OCI-LY7 (cell line): ENCODE measurements around the gene SELENOI. TPM values are rescaled to one million over a fixed set of nuclear protein-coding genes. Genes with fewer than 3 reads are reported as not detected.

Experiments used
- BruUV-seq: library from RNA; stranded (reverse); fragments of 400-500 nt; replicated peaks from 2 replicates; lab custom pipeline; 2021; lab: Mats Ljungman, UMichigan
- CTCF ChIA-PET: fragments of 300-600 bp; sonication (Branson Sonifier 250); formaldehyde crosslinking; loops from one replicate; lab custom pipeline; 2022; ENCODE audit warnings: antibody characterized with exemption; ENCODE audit not compliant: unreplicated experiment; lab: Charles Lee
- POLR2A ChIA-PET: fragments of 300-600 bp; sonication (Branson Sonifier 250); formaldehyde crosslinking; loops from one replicate; lab custom pipeline; 2022; ENCODE audit warnings: antibody characterized with exemption; lab: Charles Lee
- DNase-seq: peaks from one replicate; pipeline ENCODE4 v3.0.0-alpha.2; 2015; ENCODE audit warnings: low spot score
- H2AFZ ChIP-seq: fragments of 200-600 bp; sonication (generic), shearing (Covaris generic); 2 replicates; pipeline ENCODE4 v1.6.1; 2014; ENCODE audit warnings: mild to moderate bottlenecking, antibody characterized with exemption, low read length, moderate library complexity
- H3K27ac ChIP-seq: fragments of 200-600 bp; sonication (generic); 2 replicates; pipeline ENCODE4 v1.5.1; 2014; ENCODE audit warnings: mixed run types, low read depth, mild to moderate bottlenecking, moderate library complexity, low read length, inconsistent platforms; ENCODE audit not compliant: poor library complexity, severe bottlenecking
- H3K36me3 ChIP-seq: fragments of 200-600 bp; sonication (generic); 2 replicates; pipeline ENCODE4 v1.6.1; 2014; ENCODE audit warnings: mild to moderate bottlenecking, antibody characterized with exemption, low read length, moderate library complexity, mixed read lengths; ENCODE audit not compliant: insufficient read depth
- H3K4me1 ChIP-seq: fragments of 200-600 bp; sonication (generic); 2 replicates; pipeline ENCODE4 v1.5.1; 2014; ENCODE audit warnings: mild to moderate bottlenecking, low read length; ENCODE audit not compliant: insufficient read depth, poor library complexity, severe bottlenecking
- H3K4me2 ChIP-seq: fragments of 200-600 bp; sonication (generic); 2 replicates; pipeline ENCODE4 v1.6.1; 2014; ENCODE audit warnings: mild to moderate bottlenecking, low read length
- H3K4me3 ChIP-seq: fragments of 200-600 bp; sonication (generic); 2 replicates; pipeline ENCODE4 v1.5.1; 2014; ENCODE audit warnings: mild to moderate bottlenecking, low read depth, low read length; ENCODE audit not compliant: poor library complexity, severe bottlenecking
- H3K79me2 ChIP-seq: fragments of 200-600 bp; sonication (generic); 2 replicates; pipeline ENCODE4 v1.6.1; 2016; ENCODE audit warnings: low read depth, mild to moderate bottlenecking, low read length, moderate library complexity, mixed read lengths; ENCODE audit not compliant: insufficient read depth
- H3K9me2 ChIP-seq: fragments of 200-600 bp; sonication (generic); 2 replicates; pipeline ENCODE4 v1.6.1; 2016; ENCODE audit warnings: mild to moderate bottlenecking, low read length, mixed read lengths; ENCODE audit not compliant: insufficient read depth
- H3K9me3 ChIP-seq: fragments of 200-600 bp; sonication (generic); 2 replicates; pipeline ENCODE4 v1.6.1; 2014; ENCODE audit warnings: mild to moderate bottlenecking, mixed run types, low read length, mixed read lengths
- H4K20me1 ChIP-seq: fragments of 200-600 bp; sonication (generic); 2 replicates; pipeline ENCODE4 v1.6.1; 2014; ENCODE audit warnings: mild to moderate bottlenecking, antibody characterized with exemption, low read length, moderate library complexity, mixed read lengths; ENCODE audit not compliant: insufficient read depth
- EZH2phosphoT487 ChIP-seq: fragments of 200-600 bp; sonication (generic); IDR thresholded peaks from 2 replicates; pipeline ENCODE4 v1.6.1; 2018; ENCODE audit warnings: low read depth, borderline replicate concordance, mild to moderate bottlenecking, mixed run types, antibody characterized with exemption, low read length, moderate library complexity, mixed read lengths
- intact Hi-C: fragments of 100-400 bp; cut with micrococcal nuclease; formaldehyde crosslinking; loops from one replicate; pipeline ENCODE4 v1.10.0; 2022; ENCODE audit not compliant: unreplicated experiment
- total RNA-seq, 2 experiments: library from RNA; depleted of rRNA in 1 of 2; stranded (reverse); fragments of >200 nt in 1 of 2; shearing (Covaris generic) in 1 of 2; gene quantifications; 2 replicates each; pipeline ENCODE4 v1.2.3, GENCODE V29; 2014 to 2022
- TF ChIP-seq, protein P1 (sequence below): fragments of 200-600 bp; sonication (generic); conservative IDR thresholded peaks from 2 replicates; pipeline ENCODE4 v1.5.1; 2014; ENCODE audit warnings: mild to moderate bottlenecking, antibody characterized with exemption, low read length, moderate library complexity, mixed read lengths

The SELENOI gene
- total RNA-seq, 2 experiments from 2014 or later, result 29.0 to 53.1 TPM

DNA sequence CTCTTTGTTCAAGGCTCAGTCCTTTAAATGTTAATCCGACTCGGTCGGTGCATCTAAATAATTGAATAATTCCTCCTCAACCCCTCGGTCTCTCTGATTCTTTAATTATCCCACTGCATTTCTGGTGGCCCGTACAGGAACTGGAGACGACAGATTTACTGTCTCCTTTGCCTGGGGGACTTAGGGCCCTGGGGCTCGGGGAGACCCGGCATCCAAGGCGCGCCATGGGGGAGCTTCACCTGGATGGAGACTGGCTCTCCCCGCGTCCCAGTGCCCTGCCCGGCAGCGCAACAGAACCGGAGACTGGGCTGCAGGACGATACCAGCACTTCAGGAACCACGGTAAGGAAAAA lies 47.7 kb upstream of the SELENOI start:
- Histone ChIP-seq H3K9me3 (no peaks in the 10 kb centered on the region), H3K36me3 (no peaks in the 10 kb centered on the region), H3K9me2 (no peaks in the 10 kb centered on the region), H3K4me2 (no peak overlapping the region), H3K4me1 (peaks cover 8% of the 10 kb centered on the region), H4K20me1 (no peaks in the 10 kb centered on the region), H2AFZ (no peak overlapping the region), H3K4me3 (no peak overlapping the region), H3K27ac (no peak overlapping the region), H3K79me2 (no peaks in the 10 kb centered on the region)
- DNase-seq, result no peak
- no peak for TF ChIP-seq EZH2phosphoT487
- TF ChIP-seq, protein P1, sequence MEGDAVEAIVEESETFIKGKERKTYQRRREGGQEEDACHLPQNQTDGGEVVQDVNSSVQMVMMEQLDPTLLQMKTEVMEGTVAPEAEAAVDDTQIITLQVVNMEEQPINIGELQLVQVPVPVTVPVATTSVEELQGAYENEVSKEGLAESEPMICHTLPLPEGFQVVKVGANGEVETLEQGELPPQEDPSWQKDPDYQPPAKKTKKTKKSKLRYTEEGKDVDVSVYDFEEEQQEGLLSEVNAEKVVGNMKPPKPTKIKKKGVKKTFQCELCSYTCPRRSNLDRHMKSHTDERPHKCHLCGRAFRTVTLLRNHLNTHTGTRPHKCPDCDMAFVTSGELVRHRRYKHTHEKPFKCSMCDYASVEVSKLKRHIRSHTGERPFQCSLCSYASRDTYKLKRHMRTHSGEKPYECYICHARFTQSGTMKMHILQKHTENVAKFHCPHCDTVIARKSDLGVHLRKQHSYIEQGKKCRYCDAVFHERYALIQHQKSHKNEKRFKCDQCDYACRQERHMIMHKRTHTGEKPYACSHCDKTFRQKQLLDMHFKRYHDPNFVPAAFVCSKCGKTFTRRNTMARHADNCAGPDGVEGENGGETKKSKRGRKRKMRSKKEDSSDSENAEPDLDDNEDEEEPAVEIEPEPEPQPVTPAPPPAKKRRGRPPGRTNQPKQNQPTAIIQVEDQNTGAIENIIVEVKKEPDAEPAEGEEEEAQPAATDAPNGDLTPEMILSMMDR, result no peak
- POLR2A ChIA-PET, result interaction anchor here (0.6 to 1.2 kb wide), 3 partner anchors 8 to 472 kb away, joined by 3 to 4 read pairs (median 3); no protein-coding TSS in a partner anchor
- CTCF ChIA-PET, result no interaction called here
- no TSS peak for BruUV-seq
- intact Hi-C loops, result no loop called here

DNA sequence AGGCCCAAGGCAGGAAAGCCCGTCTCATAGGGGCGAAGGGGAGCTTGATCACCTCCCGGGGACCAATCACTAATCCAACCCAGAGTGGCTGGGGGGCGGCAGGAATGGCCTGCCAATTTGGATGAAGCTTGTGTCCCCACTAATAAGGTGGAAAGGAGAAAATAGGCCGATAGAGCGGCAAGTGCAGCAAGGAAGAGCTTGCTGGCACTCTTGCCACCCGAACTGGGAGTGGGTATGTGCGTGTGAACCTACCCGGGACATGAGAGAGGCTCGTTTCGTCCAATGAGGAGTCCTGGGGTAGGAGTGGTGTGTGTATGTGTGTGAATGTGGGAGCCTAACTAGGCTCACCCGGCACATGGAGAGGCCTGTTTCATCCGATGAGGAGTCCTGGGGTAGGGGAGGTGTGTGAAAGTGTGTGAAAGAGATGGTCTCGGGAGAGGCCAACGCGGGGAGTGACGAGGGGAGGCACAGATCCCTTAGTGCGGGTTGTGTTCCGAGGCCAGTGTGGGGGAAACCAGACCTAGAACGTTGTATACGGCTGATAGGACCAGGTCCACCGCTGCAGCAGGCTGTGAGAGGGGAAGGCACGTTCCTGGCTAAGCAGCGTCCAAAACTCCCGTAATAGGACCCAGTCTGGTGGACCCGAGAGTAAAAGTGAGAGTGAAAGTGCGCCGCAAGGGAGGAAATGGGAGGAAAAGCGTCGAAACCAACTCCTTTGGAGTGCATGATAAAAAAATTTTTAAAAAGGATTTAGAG lies 47.1 kb upstream of the SELENOI start:
- no peak for TF ChIP-seq EZH2phosphoT487
- TF ChIP-seq, protein P1, result no peak
- Histone ChIP-seq H3K27ac (no peak overlapping the region), H3K4me1 (peaks cover 8% of the 10 kb centered on the region), H3K4me3 (peak overlapping the region; percentile 23), H3K9me3 (no peaks in the 10 kb centered on the region), H3K79me2 (no peaks in the 10 kb centered on the region), H2AFZ (peak overlapping the region; percentile 75; the same call in 1 of the 2 replicates), H3K9me2 (no peaks in the 10 kb centered on the region), H3K4me2 (peak overlapping the region; percentile 64; the same call in 1 of the 2 replicates), H3K36me3 (no peaks in the 10 kb centered on the region), H4K20me1 (no peaks in the 10 kb centered on the region)
- POLR2A ChIA-PET, result interaction anchor here (1.2 kb wide), 1 partner anchor 56 kb away, joined by 3 read pairs; no protein-coding TSS in a partner anchor
- intact Hi-C loops, result no loop called here
- DNase-seq, result no peak
- no TSS peak for BruUV-seq
- CTCF ChIA-PET, result no interaction called here
